ENCODE data around the gene CLEC4M. TPM values are rescaled to one million over a fixed set of nuclear protein-coding genes. Genes with fewer than 3 reads are reported as not detected.

CLEC4M gene
- total and polyA plus RNA-seq, 4 donors = 0.26 to 2.5 (median 0.78) TPM

DNA sequence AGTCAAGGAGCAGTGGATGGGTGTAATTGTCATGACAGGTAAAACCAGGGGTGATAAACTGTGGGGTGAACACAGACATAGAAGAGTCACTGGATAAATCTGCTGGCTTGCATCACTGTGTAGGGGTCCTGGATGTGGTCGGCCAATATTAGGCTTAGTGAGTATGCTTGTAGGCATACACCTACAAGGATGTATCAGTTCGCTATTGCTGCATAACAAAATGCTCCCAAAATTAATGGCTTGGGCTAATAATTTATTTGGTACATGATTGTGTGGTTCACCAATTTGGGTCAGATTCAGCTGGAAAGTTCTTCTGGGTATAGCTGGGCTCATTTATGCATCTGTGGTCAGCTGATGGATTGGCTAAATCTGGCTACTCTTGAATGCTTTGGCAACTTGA lies 55.8 kb downstream of the CLEC4M start:
- Histone ChIP-seq H3K4me1 (ENCODE audit: control insufficient read depth in 5 of 5, insufficient read depth in 5 of 5, low read length in 5 of 5) (no peaks in the 10 kb centered on the region), H3K27ac (ENCODE audit: low read depth in 1 of 2, low read length in 1 of 2) (no peak overlapping the region), H3K4me3 (no peak overlapping the region), H3K36me3 (ENCODE audit: control insufficient read depth in 4 of 4, insufficient read depth in 4 of 4, low read length in 4 of 4) (no peaks in the 10 kb centered on the region), H3K9ac (ENCODE audit: insufficient read depth in 1 of 2, low read length in 2 of 2) (no peak overlapping the region), H3K27me3 (ENCODE audit: control insufficient read depth in 3 of 3, insufficient read depth in 3 of 3, low read length in 2 of 3) (peaks cover 0 to 4% (median 0%) of the 10 kb centered on the region in 3 donors), H3K9me3 (ENCODE audit: control insufficient read depth in 4 of 4, insufficient read depth in 3 of 4, low read length in 3 of 4) (peaks cover 0 to 9% (median 3%) of the 10 kb centered on the region in 4 donors)
- DNase-seq = no peak
- WGBS, 2 donors = 46 to 85% methylated on average over 2 of the region's 2 CpGs
- TF ChIP-seq, protein P1, sequence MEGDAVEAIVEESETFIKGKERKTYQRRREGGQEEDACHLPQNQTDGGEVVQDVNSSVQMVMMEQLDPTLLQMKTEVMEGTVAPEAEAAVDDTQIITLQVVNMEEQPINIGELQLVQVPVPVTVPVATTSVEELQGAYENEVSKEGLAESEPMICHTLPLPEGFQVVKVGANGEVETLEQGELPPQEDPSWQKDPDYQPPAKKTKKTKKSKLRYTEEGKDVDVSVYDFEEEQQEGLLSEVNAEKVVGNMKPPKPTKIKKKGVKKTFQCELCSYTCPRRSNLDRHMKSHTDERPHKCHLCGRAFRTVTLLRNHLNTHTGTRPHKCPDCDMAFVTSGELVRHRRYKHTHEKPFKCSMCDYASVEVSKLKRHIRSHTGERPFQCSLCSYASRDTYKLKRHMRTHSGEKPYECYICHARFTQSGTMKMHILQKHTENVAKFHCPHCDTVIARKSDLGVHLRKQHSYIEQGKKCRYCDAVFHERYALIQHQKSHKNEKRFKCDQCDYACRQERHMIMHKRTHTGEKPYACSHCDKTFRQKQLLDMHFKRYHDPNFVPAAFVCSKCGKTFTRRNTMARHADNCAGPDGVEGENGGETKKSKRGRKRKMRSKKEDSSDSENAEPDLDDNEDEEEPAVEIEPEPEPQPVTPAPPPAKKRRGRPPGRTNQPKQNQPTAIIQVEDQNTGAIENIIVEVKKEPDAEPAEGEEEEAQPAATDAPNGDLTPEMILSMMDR (IDR thresholded peaks at IDR 0.05; ENCODE audit: control extremely low read depth, extremely low read depth) = no peak
- no peak for ATAC-seq (ENCODE audit: insufficient read depth, low FRiP score)

Other genes with a start within 250 kb of the CLEC4M start
- gene ZNF358, start 247.1 kb upstream of the CLEC4M start, total RNA-seq = 10 to 100 TPM; 25.2 to 44.1 TPM
- gene ZNF358, start 247.1 kb upstream of the CLEC4M start, polyA plus RNA-seq = 10 to 100 TPM; 24.2 to 71.8 TPM
- 10 to 100 TPM; 11.6 to 65.3 TPM for gene MCOLN1, start 240.6 kb upstream of the CLEC4M start, total RNA-seq
- gene MCOLN1, start 240.6 kb upstream of the CLEC4M start, polyA plus RNA-seq = 10 to 100 TPM; 54.4 to 68.1 TPM
- gene PNPLA6, start 227.5 kb upstream of the CLEC4M start, total RNA-seq = 100 to 1,000 TPM in 1 of 2 donors, 10 to 100 TPM in 1; 41.8 to 267 TPM
- 100 to 1,000 TPM in 1 of 2 donors, 10 to 100 TPM in 1; 89.9 to 154 TPM for gene PNPLA6, start 227.5 kb upstream of the CLEC4M start, polyA plus RNA-seq
- 10 to 100 TPM; 18.3 to 30.4 TPM for gene CAMSAP3, start 167.4 kb upstream of the CLEC4M start, total RNA-seq
- 10 to 100 TPM in 1 of 2 donors, 1 to 10 TPM in 1; 9.2 to 20.0 TPM for gene CAMSAP3, start 167.4 kb upstream of the CLEC4M start, polyA plus RNA-seq
- gene XAB2, start 133.7 kb upstream of the CLEC4M start, total RNA-seq = 10 to 100 TPM; 37.2 to 41.4 TPM
- gene XAB2, start 133.7 kb upstream of the CLEC4M start, polyA plus RNA-seq = 10 to 100 TPM; 34.1 to 48.3 TPM
- 100 to 1,000 TPM in 1 of 2 donors, 10 to 100 TPM in 1; 26.9 to 116 TPM for gene PET100, start 133.4 kb upstream of the CLEC4M start, total RNA-seq
- 100 to 1,000 TPM in 1 of 2 donors, 10 to 100 TPM in 1; 60.5 to 383 TPM for gene PET100, start 133.4 kb upstream of the CLEC4M start, polyA plus RNA-seq
- gene PCP2, start 129.5 kb upstream of the CLEC4M start, total RNA-seq = 1 to 10 TPM in 1 of 2 donors, under 1 TPM in 1; 0.60 to 2.1 TPM
- gene PCP2, start 129.5 kb upstream of the CLEC4M start, polyA plus RNA-seq = 1 to 10 TPM; 1.8 to 4.4 TPM
- gene STXBP2, start 126.1 kb upstream of the CLEC4M start, total RNA-seq = 100 to 1,000 TPM in 1 of 2 donors, 10 to 100 TPM in 1; 80.3 to 248 TPM
- gene STXBP2, start 126.1 kb upstream of the CLEC4M start, polyA plus RNA-seq = 100 to 1,000 TPM; 142 to 455 TPM
- 10 to 100 TPM in 1 of 2 donors, 1 to 10 TPM in 1; 2.9 to 42.6 TPM for gene RETN, start 94.2 kb upstream of the CLEC4M start, total RNA-seq
- gene RETN, start 94.2 kb upstream of the CLEC4M start, polyA plus RNA-seq = 1,000 to 10,000 TPM in 1 of 2 donors, 10 to 100 TPM in 1; 73.9 to 1,168 TPM
- gene MCEMP1, start 86.2 kb upstream of the CLEC4M start, total RNA-seq = 10 to 100 TPM in 1 of 2 donors, 1 to 10 TPM in 1; 2.5 to 68.4 TPM
- gene MCEMP1, start 86.2 kb upstream of the CLEC4M start, polyA plus RNA-seq = 100 to 1,000 TPM in 1 of 2 donors, 10 to 100 TPM in 1; 31.9 to 298 TPM
- gene TRAPPC5, start 82.4 kb upstream of the CLEC4M start, total RNA-seq = 100 to 1,000 TPM in 1 of 2 donors, 10 to 100 TPM in 1; 29.8 to 108 TPM
- gene TRAPPC5, start 82.4 kb upstream of the CLEC4M start, polyA plus RNA-seq = 100 to 1,000 TPM; 142 to 224 TPM
- gene FCER2, start 61.1 kb upstream of the CLEC4M start, total RNA-seq = under 1 TPM; 0.37 to 0.43 TPM
- gene FCER2, start 61.1 kb upstream of the CLEC4M start, polyA plus RNA-seq = 1 to 10 TPM in 1 of 2 donors, under 1 TPM in 1; 0.47 to 1.2 TPM
- under 1 TPM in 1 of 2 donors, not detected in 1; 0.43 TPM for gene CLEC4G, start 31.1 kb upstream of the CLEC4M start, total RNA-seq
- gene CLEC4G, start 31.1 kb upstream of the CLEC4M start, polyA plus RNA-seq = under 1 TPM; 0.31 to 0.96 TPM
- 1 to 10 TPM; 2.0 to 3.3 TPM for gene CD209, start 15.7 kb upstream of the CLEC4M start, total RNA-seq
- 1 to 10 TPM in 1 of 2 donors, under 1 TPM in 1; 0.57 to 1.6 TPM for gene CD209, start 15.7 kb upstream of the CLEC4M start, polyA plus RNA-seq
- gene EVI5L, start 67.0 kb downstream of the CLEC4M start, total RNA-seq = 10 to 100 TPM; 10.7 to 18.6 TPM
- 10 to 100 TPM; 12.3 to 12.9 TPM for gene EVI5L, start 67.0 kb downstream of the CLEC4M start, polyA plus RNA-seq
- 1 to 10 TPM; 1.3 to 3.4 TPM for gene PRR36, start 111.1 kb downstream of the CLEC4M start, total RNA-seq
- under 1 TPM; 0.30 to 0.89 TPM for gene PRR36, start 111.1 kb downstream of the CLEC4M start, polyA plus RNA-seq
- gene LRRC8E, start 125.3 kb downstream of the CLEC4M start, total RNA-seq = 1 to 10 TPM; 5.9 to 8.6 TPM
- 1 to 10 TPM; 3.7 to 4.6 TPM for gene LRRC8E, start 125.3 kb downstream of the CLEC4M start, polyA plus RNA-seq
- 10 to 100 TPM; 17.8 to 28.7 TPM for gene MAP2K7, start 140.6 kb downstream of the CLEC4M start, total RNA-seq
- 10 to 100 TPM; 18.1 to 41.7 TPM for gene MAP2K7, start 140.6 kb downstream of the CLEC4M start, polyA plus RNA-seq
- gene TGFBR3L, start 151.6 kb downstream of the CLEC4M start, total RNA-seq = under 1 TPM in 1 of 2 donors, not detected in 1; 0.77 TPM
- under 1 TPM in 1 of 2 donors, not detected in 1; 0.25 TPM for gene TGFBR3L, start 151.6 kb downstream of the CLEC4M start, polyA plus RNA-seq
- gene SNAPC2, start 157.1 kb downstream of the CLEC4M start, total RNA-seq = 10 to 100 TPM in 1 of 2 donors, 1 to 10 TPM in 1; 7.6 to 32.1 TPM
- 10 to 100 TPM; 19.2 to 23.0 TPM for gene SNAPC2, start 157.1 kb downstream of the CLEC4M start, polyA plus RNA-seq
- gene CTXN1, start 162.9 kb downstream of the CLEC4M start, total RNA-seq = 10 to 100 TPM in 1 of 2 donors, 1 to 10 TPM in 1; 4.3 to 25.9 TPM
- 1 to 10 TPM; 6.5 to 7.2 TPM for gene CTXN1, start 162.9 kb downstream of the CLEC4M start, polyA plus RNA-seq
- gene TIMM44, start 180.4 kb downstream of the CLEC4M start, total RNA-seq = 10 to 100 TPM; 38.4 to 65.9 TPM
- gene TIMM44, start 180.4 kb downstream of the CLEC4M start, polyA plus RNA-seq = 10 to 100 TPM; 40.1 to 75.8 TPM
- 10 to 100 TPM; 61.0 to 72.8 TPM for gene ELAVL1, start 242.4 kb downstream of the CLEC4M start, total RNA-seq
- 10 to 100 TPM; 15.0 to 33.0 TPM for gene ELAVL1, start 242.4 kb downstream of the CLEC4M start, polyA plus RNA-seq

All from lung (tissue), 12 donors.